ENCODE data around the gene CCNL1. TPM values are rescaled to one million over a fixed set of nuclear protein-coding genes. Genes with fewer than 3 reads are reported as not detected.

Gene CCNL1
- total RNA-seq, 2 experiments from 2014 or later, result 223 to 249 TPM

DNA sequence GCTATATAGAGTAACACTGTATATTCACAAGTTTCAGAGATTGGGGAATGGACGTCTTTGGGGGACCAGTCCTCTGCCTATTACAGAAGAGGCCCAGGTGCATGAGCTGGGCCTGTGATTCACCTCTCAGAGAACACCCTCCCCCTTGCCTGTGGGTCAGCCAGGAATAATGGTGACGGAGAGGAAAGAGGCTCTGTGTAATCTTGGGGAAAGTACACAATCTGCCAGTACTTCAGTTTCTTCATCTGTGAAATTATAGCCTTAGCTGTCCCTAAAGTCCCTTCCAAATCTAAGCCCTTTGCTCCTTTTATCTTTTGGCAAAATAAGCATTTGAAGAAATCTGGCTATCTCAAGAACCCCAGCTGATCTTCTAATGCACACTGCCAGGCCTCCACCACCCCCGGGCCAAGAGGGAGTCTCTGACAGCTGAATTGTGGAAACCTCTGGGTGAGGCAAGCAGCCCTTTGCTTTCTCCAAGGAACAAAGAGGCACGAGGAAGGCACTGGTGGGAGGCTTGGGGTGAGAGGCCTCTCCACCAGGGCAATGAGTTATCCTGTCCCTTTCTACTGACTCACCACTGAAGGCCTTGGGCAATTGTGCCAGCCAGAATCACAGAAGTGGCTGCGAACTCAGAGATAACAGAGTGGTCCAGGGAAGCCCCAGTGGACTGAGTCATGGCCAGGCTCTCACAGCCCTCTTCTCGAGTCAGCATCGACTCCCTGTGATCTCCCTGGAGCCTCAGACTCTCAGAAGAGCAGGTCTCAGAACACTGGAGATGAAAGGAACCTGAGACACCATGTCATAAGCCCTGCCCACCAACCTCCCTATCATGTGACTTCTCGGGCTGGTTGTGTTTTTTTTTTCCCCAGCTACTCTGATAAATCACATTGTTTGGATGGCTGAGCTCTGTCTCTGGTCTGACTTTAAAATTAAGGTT lies 31.8 kb downstream of the CCNL1 start:
- CTCF ChIA-PET, result interaction anchor here (0.9 to 6.4 kb wide), 8 partner anchors 10 to 455 kb away, joined by 3 to 84 read pairs (median 4); no protein-coding TSS in a partner anchor
- peak; percentile 66 for DNase-seq
- Mint-ChIP-seq H3K9me3 (no peaks in the 10 kb centered on the region), H3K36me3 (ENCODE audit: low read depth) (no peaks in the 10 kb centered on the region), H3K27me3 (no peaks in the 10 kb centered on the region), H3K4me1 (peaks cover 70% of the 10 kb centered on the region), H3K27ac (peak overlapping the region; percentile 99), H3K4me3 (peak overlapping the region; percentile 60)
- POLR2A ChIA-PET, result interaction anchor here (1.0 to 13.9 kb wide), 11 partner anchors 9 to 645 kb away, joined by 3 to 381 read pairs (median 5); partner anchors contain the start of genes CCNL1 and TIPARP

DNA sequence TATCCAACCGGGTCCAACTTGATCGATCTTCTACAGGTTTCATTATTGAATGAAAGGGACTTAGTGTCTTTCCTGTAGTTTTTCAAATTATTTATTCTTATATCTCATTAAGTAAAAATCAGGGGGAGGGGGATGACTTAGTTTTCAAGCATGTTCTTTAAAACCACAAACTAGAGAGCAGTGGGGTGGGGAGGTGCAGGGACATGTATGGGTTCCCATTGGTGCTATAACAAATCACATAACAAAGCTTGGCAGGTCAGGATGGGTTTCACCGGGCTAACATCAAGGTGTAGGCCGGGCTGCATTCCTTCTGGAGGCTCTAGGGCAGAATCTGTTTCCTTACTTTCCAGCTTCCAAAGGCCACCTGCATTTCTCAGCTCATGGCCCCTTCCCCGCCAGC lies 32.7 kb downstream of the CCNL1 start:
- CTCF ChIA-PET, result interaction anchor here (0.9 to 6.4 kb wide), 4 partner anchors 9 to 39 kb away, joined by 3 to 84 read pairs (median 18); no protein-coding TSS in a partner anchor
- Mint-ChIP-seq H3K27me3 (no peaks in the 10 kb centered on the region), H3K27ac (no peak overlapping the region), H3K36me3 (ENCODE audit: low read depth) (no peaks in the 10 kb centered on the region), H3K4me1 (peaks cover 61% of the 10 kb centered on the region), H3K4me3 (no peak overlapping the region), H3K9me3 (no peaks in the 10 kb centered on the region)
- no peak for DNase-seq
- POLR2A ChIA-PET, result interaction anchor here (0.7 to 13.9 kb wide), 11 partner anchors 10 to 452 kb away, joined by 3 to 381 read pairs (median 5); partner anchors contain the start of genes CCNL1 and TIPARP

DNA sequence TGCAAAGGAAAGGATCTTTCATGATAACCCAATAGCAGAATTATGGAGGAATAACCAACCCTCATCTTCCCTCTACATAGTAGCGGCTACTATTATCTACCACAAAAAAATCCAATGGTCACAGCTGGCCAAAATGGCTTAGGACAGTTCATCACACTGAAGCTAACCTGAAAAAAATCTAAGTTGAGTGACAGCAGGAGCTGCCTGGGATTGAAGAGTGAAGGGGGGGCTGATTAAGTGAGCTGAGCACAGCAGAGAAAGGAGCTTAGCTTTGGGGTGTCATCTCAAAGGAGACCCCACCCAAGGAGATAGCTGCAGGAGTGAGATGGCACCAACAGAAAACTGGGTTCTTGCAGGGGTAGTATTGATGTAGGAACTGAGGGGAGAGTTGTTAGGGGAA lies 33.6 kb downstream of the CCNL1 start:
- H3K36me3 Mint-ChIP-seq (ENCODE audit: low read depth), result no peaks in the 10 kb centered on the region
- H3K4me1 Mint-ChIP-seq, result peaks cover 60% of the 10 kb centered on the region
- no peak overlapping the region for H3K27ac Mint-ChIP-seq

DNA sequence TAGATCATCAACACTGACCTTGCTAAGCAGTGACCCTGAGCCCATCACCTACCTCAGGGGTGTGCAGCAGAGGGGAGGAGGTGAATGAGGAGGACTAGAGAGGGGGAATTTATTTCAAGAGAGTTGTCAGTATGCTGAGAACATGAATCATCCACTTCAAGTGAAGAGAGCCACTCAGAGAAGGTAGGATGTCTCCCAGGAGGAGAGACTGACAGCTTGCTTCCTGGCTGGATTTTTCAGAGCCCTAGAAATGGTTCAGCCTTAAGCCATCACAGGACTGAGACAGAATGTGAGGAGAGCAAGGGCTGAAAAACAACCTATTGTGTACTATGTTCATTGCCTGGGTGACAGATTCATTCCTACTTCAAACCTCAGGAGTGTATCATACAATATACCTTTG lies 34.8 kb downstream of the CCNL1 start:
- Mint-ChIP-seq H3K36me3 (ENCODE audit: low read depth) (peaks cover 3% of the 10 kb centered on the region), H3K27ac (no peak overlapping the region), H3K4me3 (no peak overlapping the region), H3K4me1 (peaks cover 53% of the 10 kb centered on the region), H3K9me3 (no peaks in the 10 kb centered on the region), H3K27me3 (no peaks in the 10 kb centered on the region)
- no peak for DNase-seq
- POLR2A ChIA-PET, result interaction anchor here (3.2 to 12.1 kb wide), 2 partner anchors 22 to 37 kb away, joined by 22 to 83 read pairs; no protein-coding TSS in a partner anchor
- CTCF ChIA-PET, result interaction anchor here (4.9 kb wide), 1 partner anchor 13 kb away, joined by 34 read pairs; no protein-coding TSS in a partner anchor

More for the DNA sequence above, 33.6 kb downstream of the CCNL1 start:
- DNase-seq, result no peak
- ChIA-PET POLR2A (interaction anchor here (0.7 to 13.9 kb wide), 7 partner anchors 9 to 309 kb away, joined by 3 to 381 read pairs (median 3); partner anchors contain the start of gene CCNL1), CTCF (interaction anchor here (4.9 to 6.4 kb wide), 2 partner anchors 11 to 38 kb away, joined by 34 to 84 read pairs; no protein-coding TSS in a partner anchor)
- Mint-ChIP-seq H3K4me3 (no peak overlapping the region), H3K9me3 (no peaks in the 10 kb centered on the region), H3K27me3 (no peaks in the 10 kb centered on the region)

DNA sequence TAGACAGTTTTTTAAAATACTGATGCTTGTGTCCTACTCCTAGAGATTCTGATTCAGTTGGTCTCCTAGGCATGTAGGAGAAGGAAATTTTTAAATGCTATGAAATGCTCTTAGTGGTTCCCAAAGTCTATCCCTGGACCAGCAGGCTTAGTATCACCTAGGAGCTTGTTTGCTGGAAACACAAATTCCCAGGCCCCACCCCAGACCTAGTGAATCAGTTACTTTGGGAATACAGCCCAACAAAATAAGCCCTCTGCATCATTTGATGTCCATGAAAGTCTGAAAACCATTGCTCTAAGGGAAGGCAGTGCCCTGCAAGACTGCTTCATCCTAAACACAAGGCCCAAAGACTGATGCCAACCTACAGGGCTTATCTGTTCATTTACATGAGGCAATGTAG lies 36.3 kb downstream of the CCNL1 start:
- peaks cover 12% of the 10 kb centered on the region for H3K36me3 Mint-ChIP-seq (ENCODE audit: low read depth)
- ChIA-PET CTCF (interaction anchor here (1.8 kb wide), 1 partner anchor 13 kb away, joined by 4 read pairs; no protein-coding TSS in a partner anchor), POLR2A (interaction anchor here (2.7 to 12.1 kb wide), 3 partner anchors 11 to 35 kb away, joined by 9 to 83 read pairs (median 22); no protein-coding TSS in a partner anchor)
- no peak overlapping the region for H3K27ac Mint-ChIP-seq
- H3K4me3 Mint-ChIP-seq, result no peak overlapping the region
- peaks cover 4% of the 10 kb centered on the region for H3K9me3 Mint-ChIP-seq
- no peaks in the 10 kb centered on the region for H3K27me3 Mint-ChIP-seq
- DNase-seq, result no peak
- H3K4me1 Mint-ChIP-seq, result peaks cover 48% of the 10 kb centered on the region

DNA sequence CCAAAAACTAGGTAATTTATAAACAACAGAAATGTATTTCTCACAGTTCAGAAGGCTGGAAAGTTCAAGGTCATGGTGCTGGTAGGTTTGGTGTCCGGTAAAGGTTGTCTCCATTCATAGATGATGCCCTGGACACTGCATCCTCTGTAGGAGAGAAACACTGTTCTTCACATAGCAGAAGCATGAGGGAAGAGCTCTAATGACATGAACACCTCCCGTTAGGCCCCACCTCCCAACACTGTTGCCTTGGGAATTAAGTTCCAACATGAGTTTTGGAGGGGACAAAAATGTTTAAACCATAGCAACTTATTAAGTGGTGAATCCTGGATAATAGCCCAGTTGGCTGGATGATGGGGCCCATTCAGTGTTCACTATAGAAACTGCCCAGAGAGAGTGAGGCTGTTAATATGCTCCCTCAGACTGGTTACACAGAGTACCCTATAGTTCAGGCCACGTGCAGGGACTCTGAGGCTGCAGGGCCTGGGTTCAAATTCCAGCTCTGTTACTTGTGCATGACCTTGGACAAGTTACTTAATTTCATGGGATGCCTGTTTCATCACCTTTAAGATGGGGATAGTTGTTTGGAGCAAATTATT lies 37.0 kb downstream of the CCNL1 start:
- H3K27ac Mint-ChIP-seq, result no peak overlapping the region
- POLR2A ChIA-PET, result interaction anchor here (1.4 to 12.1 kb wide), 4 partner anchors 12 to 53 kb away, joined by 5 to 83 read pairs (median 16); no protein-coding TSS in a partner anchor

DNA sequence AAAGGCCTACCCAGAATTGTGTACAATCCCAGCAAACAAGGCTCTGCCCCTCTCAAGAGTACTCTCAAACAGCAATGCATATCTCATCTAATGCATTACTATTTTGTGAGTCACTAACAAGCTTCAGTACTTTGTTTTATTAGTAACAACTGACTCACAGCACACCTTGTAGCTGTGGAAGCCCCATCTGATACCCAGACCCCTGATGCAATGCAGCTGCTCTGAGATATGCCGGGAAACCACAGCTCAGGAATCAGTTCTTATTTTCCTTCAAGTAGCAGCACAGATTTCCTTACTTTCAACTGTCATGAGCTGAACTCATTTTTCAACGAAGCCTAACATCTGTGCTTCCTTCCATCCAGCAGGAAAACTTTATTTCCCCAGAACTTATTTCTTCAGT lies 37.8 kb downstream of the CCNL1 start:
- no peak for DNase-seq
- ChIA-PET CTCF (interaction anchor here (1.6 to 1.9 kb wide), 3 partner anchors 10 to 33 kb away, joined by 3 to 5 read pairs (median 4); no protein-coding TSS in a partner anchor), POLR2A (interaction anchor here (0.9 to 12.1 kb wide), 7 partner anchors 13 to 53 kb away, joined by 3 to 83 read pairs (median 9); no protein-coding TSS in a partner anchor)
- H3K27ac Mint-ChIP-seq, result no peak overlapping the region
- H3K36me3 Mint-ChIP-seq (ENCODE audit: low read depth), result peaks cover 12% of the 10 kb centered on the region
- H3K27me3 Mint-ChIP-seq, result no peaks in the 10 kb centered on the region
- H3K9me3 Mint-ChIP-seq, result peaks cover 4% of the 10 kb centered on the region
- H3K4me3 Mint-ChIP-seq, result no peak overlapping the region
- peaks cover 34% of the 10 kb centered on the region for H3K4me1 Mint-ChIP-seq

More for the DNA sequence above, 37.0 kb downstream of the CCNL1 start:
- CTCF ChIA-PET, result interaction anchor here (1.8 kb wide), 1 partner anchor 14 kb away, joined by 4 read pairs; no protein-coding TSS in a partner anchor
- no peak overlapping the region for H3K4me3 Mint-ChIP-seq
- peaks cover 41% of the 10 kb centered on the region for H3K4me1 Mint-ChIP-seq
- peaks cover 12% of the 10 kb centered on the region for H3K36me3 Mint-ChIP-seq (ENCODE audit: low read depth)
- no peaks in the 10 kb centered on the region for H3K27me3 Mint-ChIP-seq
- H3K9me3 Mint-ChIP-seq, result peaks cover 4% of the 10 kb centered on the region
- no peak for DNase-seq

DNA sequence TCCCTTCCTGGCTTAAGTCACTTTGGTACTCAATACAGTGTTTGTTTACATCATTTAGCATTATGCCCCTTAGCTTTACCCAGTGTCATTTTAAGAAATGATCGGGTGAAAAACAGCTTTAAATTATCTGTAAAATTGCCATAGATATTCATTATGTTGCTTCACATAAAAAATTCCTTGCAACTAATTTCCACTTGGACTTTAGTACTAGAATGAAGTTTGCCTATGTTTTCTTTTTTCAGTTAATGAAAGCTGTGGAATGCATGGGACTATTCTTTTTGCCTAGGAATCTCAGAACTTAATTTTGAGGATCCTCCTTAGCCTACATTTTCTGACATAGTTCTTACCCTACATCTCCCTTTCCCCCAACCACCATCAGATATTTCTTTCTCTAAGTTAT lies 38.4 kb downstream of the CCNL1 start:
- ChIA-PET CTCF (interaction anchor here (0.5 to 2.3 kb wide), 6 partner anchors 9 to 303 kb away, joined by 3 to 11 read pairs (median 4); no protein-coding TSS in a partner anchor), POLR2A (interaction anchor here (0.9 to 12.1 kb wide), 5 partner anchors 18 to 54 kb away, joined by 3 to 83 read pairs (median 5); no protein-coding TSS in a partner anchor)
- H3K9me3 Mint-ChIP-seq, result peaks cover 4% of the 10 kb centered on the region
- no peak for DNase-seq
- H3K4me1 Mint-ChIP-seq, result peaks cover 33% of the 10 kb centered on the region
- peaks cover 12% of the 10 kb centered on the region for H3K36me3 Mint-ChIP-seq (ENCODE audit: low read depth)
- H3K27me3 Mint-ChIP-seq, result no peaks in the 10 kb centered on the region
- no peak overlapping the region for H3K27ac Mint-ChIP-seq
- no peak overlapping the region for H3K4me3 Mint-ChIP-seq

DNA sequence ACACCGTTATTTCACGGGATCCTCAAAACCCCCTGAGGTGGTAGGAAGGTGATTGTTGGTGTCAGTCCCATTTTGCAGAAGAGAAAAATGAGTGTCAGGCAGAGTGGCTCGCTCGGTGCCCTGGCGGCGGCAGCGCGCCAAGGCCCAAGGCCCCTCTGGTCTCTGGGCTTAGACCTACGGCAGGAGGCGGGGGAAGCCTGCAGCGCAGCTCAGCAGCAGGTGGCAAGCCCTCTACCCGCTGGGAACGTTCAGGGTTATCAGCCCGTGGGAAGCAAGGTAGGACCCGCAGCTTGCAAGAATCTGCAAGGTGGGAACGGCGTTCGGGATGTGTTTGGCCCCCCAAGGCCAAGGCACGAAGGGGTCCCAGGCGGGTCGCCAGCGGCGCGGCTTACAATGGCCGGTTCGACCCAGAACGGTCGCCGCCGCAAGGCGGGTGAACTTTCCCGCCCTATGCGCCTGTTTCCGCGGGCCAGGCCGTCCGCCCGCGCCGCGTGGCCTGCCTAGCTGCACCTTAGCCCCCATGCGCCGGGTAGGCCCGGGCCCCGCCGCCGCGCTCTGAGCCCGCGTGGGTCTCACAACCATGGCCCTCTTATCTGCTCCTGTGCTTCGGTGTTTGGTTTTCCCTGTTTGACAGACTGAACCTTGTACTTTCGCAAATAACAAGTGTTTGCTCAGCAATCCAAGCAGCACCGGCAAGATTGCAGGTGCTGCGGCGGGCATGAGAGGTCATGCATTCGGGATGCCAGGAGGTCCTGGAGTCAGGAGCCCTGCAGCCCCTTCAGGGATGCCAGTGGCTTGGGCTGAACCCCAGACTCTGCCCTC lies 39.7 kb downstream of the CCNL1 start:
- Mint-ChIP-seq H3K4me3 (no peak overlapping the region), H3K4me1 (peaks cover 32% of the 10 kb centered on the region), H3K36me3 (ENCODE audit: low read depth) (peaks cover 12% of the 10 kb centered on the region), H3K27ac (peak overlapping the region; percentile 40), H3K9me3 (peaks cover 4% of the 10 kb centered on the region), H3K27me3 (peaks cover 3% of the 10 kb centered on the region)
- CTCF ChIA-PET, result interaction anchor here (1.0 to 2.6 kb wide), 4 partner anchors 8 to 31 kb away, joined by 3 to 12 read pairs (median 7); no protein-coding TSS in a partner anchor
- POLR2A ChIA-PET, result interaction anchor here (1.0 to 12.1 kb wide), 6 partner anchors 8 to 565 kb away, joined by 3 to 83 read pairs (median 7); partner anchors contain the start of gene SSR3
- DNase-seq, result no peak

DNA sequence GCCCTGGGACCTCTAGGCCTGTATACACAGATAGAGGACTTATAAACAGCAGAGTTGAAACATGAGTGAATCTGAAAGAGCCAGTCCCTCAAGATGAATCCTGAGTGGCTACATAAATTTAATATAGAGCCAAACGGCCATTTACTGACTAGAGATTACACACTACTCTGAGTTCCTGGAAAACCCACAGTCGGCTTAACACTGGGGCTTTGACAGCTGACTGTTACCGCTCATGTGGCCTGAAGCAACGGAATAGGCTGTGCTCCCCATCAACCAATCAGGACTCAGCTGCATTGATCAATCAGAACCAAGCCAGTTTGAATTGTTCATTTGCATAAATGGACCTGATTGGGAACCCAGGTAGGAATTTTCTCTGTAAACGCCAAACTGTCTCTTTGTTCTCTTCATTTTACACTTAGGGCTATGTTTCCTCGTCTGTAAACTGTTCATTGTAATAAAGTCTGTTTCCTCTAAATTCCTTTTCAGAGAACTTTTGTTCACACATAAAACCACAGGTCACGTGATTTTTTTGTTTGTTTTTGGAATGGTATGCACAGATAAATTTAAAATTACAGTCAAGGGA lies 40.5 kb downstream of the CCNL1 start:
- ChIA-PET POLR2A (interaction anchor here (1.0 to 12.1 kb wide), 5 partner anchors 9 to 30 kb away, joined by 4 to 83 read pairs (median 5); no protein-coding TSS in a partner anchor), CTCF (interaction anchor here (1.4 to 2.6 kb wide), 3 partner anchors 8 to 31 kb away, joined by 3 to 12 read pairs (median 11); no protein-coding TSS in a partner anchor)
- Mint-ChIP-seq H3K27me3 (peaks cover 3% of the 10 kb centered on the region), H3K4me3 (no peak overlapping the region), H3K27ac (peak overlapping the region; percentile 55), H3K36me3 (ENCODE audit: low read depth) (peaks cover 12% of the 10 kb centered on the region), H3K9me3 (peaks cover 4% of the 10 kb centered on the region), H3K4me1 (peaks cover 25% of the 10 kb centered on the region)
- peak; percentile 75 for DNase-seq

Measured in activated CD4-positive, alpha-beta memory T cell treated with anti-CD3 and anti-CD28 coated beads, Interleukin-2, amount 10 ng/mL, durations not matched to agents 7 days and 5 days (primary cell).